H1 (cell line): ENCODE results near the gene TSPEAR. TPM values are rescaled to one million over a fixed set of nuclear protein-coding genes. Genes with fewer than 3 reads are reported as not detected.

ENCODE experiments used
- CTCF ChIA-PET: fragments of 300-600 bp; sonication (Branson Sonifier 250); formaldehyde crosslinking; loops from one replicate; lab custom pipeline; 2021; ENCODE audit not compliant: partially characterized antibody; lab: Charles Lee
- POLR2A ChIA-PET: fragments of 300-600 bp; sonication (Branson Sonifier 250); formaldehyde crosslinking; loops from one replicate; lab custom pipeline; 2021; ENCODE audit warnings: inconsistent platforms; ENCODE audit not compliant: partially characterized antibody; lab: Charles Lee
- DNase-seq, 2 experiments: peaks; one replicate each; pipeline versions ENCODE4 v3.0.0 to v3.0.0-alpha.2; 2010 to 2022; ENCODE audit warnings: low spot score in 2 of 2, low read depth in 1 of 2, mixed read lengths in 1 of 2
- FAIRE-seq: peaks from 2 replicates; lab custom pipeline; 2011; peaks lifted over from hg19 to GRCh38; lab: Jason Lieb, UNC
- H2AFZ ChIP-seq: 2 replicates; pipeline ENCODE4 v1.8.1; 2012; ENCODE audit warnings: low read length, inconsistent platforms
- H2AK5ac ChIP-seq: 2 replicates; pipeline ENCODE4 v1.6.1; 2013; ENCODE audit warnings: low read depth, low read length
- H2BK120ac ChIP-seq: replicated peaks from 2 replicates; pipeline ENCODE3; 2013; ENCODE audit warnings: low read depth, low read length, inconsistent platforms
- H2BK12ac ChIP-seq: 2 replicates; pipeline ENCODE4 v1.6.1; 2013; ENCODE audit warnings: low read depth, low read length
- H2BK15ac ChIP-seq: 2 replicates; pipeline ENCODE4 v1.6.1; 2013; ENCODE audit warnings: low read length
- H2BK20ac ChIP-seq: 2 replicates; pipeline ENCODE4 v1.6.1; 2013; ENCODE audit warnings: low read length
- H2BK5ac ChIP-seq: 2 replicates; pipeline ENCODE4 v1.6.1; 2013; ENCODE audit warnings: low read depth, low read length
- H3K14ac ChIP-seq: 2 replicates; pipeline ENCODE4 v1.6.1; 2013; ENCODE audit warnings: inconsistent platforms; ENCODE audit not compliant: insufficient read length
- H3K18ac ChIP-seq: 2 replicates; pipeline ENCODE4 v1.6.1; 2013; ENCODE audit warnings: low read length; ENCODE audit errors: extremely low read depth
- H3K23ac ChIP-seq: 2 replicates; pipeline ENCODE4 v1.6.1; 2013; ENCODE audit warnings: inconsistent platforms; ENCODE audit not compliant: insufficient read length
- H3K23me2 ChIP-seq: 2 replicates; pipeline ENCODE4 v1.6.1; 2013; ENCODE audit warnings: low read depth, low read length
- H3K27ac ChIP-seq: 2 replicates; pipeline ENCODE4 v1.6.1; 2011; ENCODE audit warnings: low read depth, low read length, inconsistent platforms
- H3K27me3 ChIP-seq, 4 experiments: replicated peaks in 1 of 4; 1 replicate in 1 of 4; 2 replicates in 3 of 4; pipeline versions ENCODE4 v1.6.1 to v1.8.1; 2011 to 2013; ENCODE audit warnings: low read length in 3 of 4, mild to moderate bottlenecking in 3 of 4, inconsistent platforms in 2 of 4, mixed read lengths in 2 of 4, moderate library complexity in 1 of 4; ENCODE audit not compliant: control insufficient read depth in 3 of 4, insufficient read depth in 3 of 4; ENCODE audit errors: extremely low read depth in 1 of 4
- H3K36me3 ChIP-seq, 4 experiments: 2 replicates each; pipeline versions ENCODE4 v1.6.1 to v1.8.1; 2011 to 2013; ENCODE audit warnings: mild to moderate bottlenecking in 4 of 4, low read length in 3 of 4, moderate library complexity in 2 of 4, control low read depth in 1 of 4, inconsistent platforms in 1 of 4; ENCODE audit not compliant: insufficient read depth in 4 of 4, control insufficient read depth in 2 of 4
- H3K4ac ChIP-seq: replicated peaks from 2 replicates; pipeline ENCODE3; 2013; ENCODE audit warnings: low read length, low read depth, mixed read lengths, inconsistent platforms; ENCODE audit not compliant: insufficient read length
- H3K4me1 ChIP-seq, 4 experiments: replicated peaks in 1 of 4; 1 replicate in 1 of 4; 2 replicates in 3 of 4; pipeline versions ENCODE4 v1.6.1 to v1.8.1; 2011 to 2013; ENCODE audit warnings: low read length in 3 of 4, inconsistent platforms in 2 of 4, mixed read lengths in 1 of 4; ENCODE audit not compliant: insufficient read depth in 4 of 4, control insufficient read depth in 3 of 4
- H3K4me2 ChIP-seq, 2 experiments: 2 replicates each; pipeline versions ENCODE4 v1.6.1 to v1.8.1; 2011 to 2013; ENCODE audit warnings: low read depth in 2 of 2, low read length in 2 of 2, control low read depth in 1 of 2, inconsistent platforms in 1 of 2, mild to moderate bottlenecking in 1 of 2; ENCODE audit not compliant: insufficient read depth in 1 of 2
- H3K4me3 ChIP-seq, 4 experiments: fragments of 200-600, 300-600 bp in 1 of 4; sonication (generic), shearing (Covaris generic), sonication (Bioruptor Twin) in 1 of 4; 2 replicates each; pipeline versions ENCODE4 v1.5.1 to v1.8.1; 2011 to 2016; ENCODE audit warnings: low read length in 4 of 4, low read depth in 3 of 4, control low read depth in 2 of 4, inconsistent platforms in 2 of 4, mild to moderate bottlenecking in 2 of 4, mixed read lengths in 1 of 4, moderate library complexity in 1 of 4; ENCODE audit not compliant: insufficient read depth in 2 of 4; ENCODE audit errors: extremely low read depth in 1 of 4
- H3K56ac ChIP-seq: replicated peaks from 2 replicates; pipeline ENCODE3; 2013; ENCODE audit warnings: low read depth, mild to moderate bottlenecking, mixed read lengths, low read length, inconsistent platforms; ENCODE audit not compliant: insufficient read length
- H3K79me1 ChIP-seq: 2 replicates; pipeline ENCODE4 v1.6.1; 2013; ENCODE audit warnings: low read depth, low read length, control low read depth
- H3K79me2 ChIP-seq, 2 experiments: 2 replicates each; pipeline versions ENCODE4 v1.6.1 to v1.8.1; 2012 to 2013; ENCODE audit warnings: low read length in 2 of 2, mild to moderate bottlenecking in 2 of 2, inconsistent platforms in 1 of 2; ENCODE audit not compliant: insufficient read depth in 2 of 2, control insufficient read depth in 1 of 2
- H3K9ac ChIP-seq, 4 experiments: replicated peaks in 1 of 4; 1 replicate in 1 of 4; 2 replicates in 3 of 4; pipeline versions ENCODE4 v1.6.1 to v1.8.1; 2011 to 2013; ENCODE audit warnings: low read depth in 3 of 4, low read length in 3 of 4, control low read depth in 2 of 4, mild to moderate bottlenecking in 2 of 4, moderate library complexity in 2 of 4, inconsistent platforms in 1 of 4; ENCODE audit errors: extremely low read depth in 1 of 4
- H3K9me3 ChIP-seq, 2 experiments: 2 replicates each; pipeline versions ENCODE4 v1.6.1 to v1.8.1; 2012 to 2013; ENCODE audit warnings: mild to moderate bottlenecking in 2 of 2, moderate library complexity in 2 of 2, control low read depth in 1 of 2, inconsistent platforms in 1 of 2, low read depth in 1 of 2, low read length in 1 of 2, mixed read lengths in 1 of 2; ENCODE audit not compliant: insufficient read depth in 2 of 2
- H4K20me1 ChIP-seq, 2 experiments: replicated peaks in 1 of 2; 2 replicates each; pipeline versions ENCODE3 to v1.8.1; 2011 to 2013; ENCODE audit warnings: inconsistent platforms in 2 of 2, low read length in 2 of 2, mild to moderate bottlenecking in 1 of 2; ENCODE audit not compliant: insufficient read depth in 2 of 2, control insufficient read depth in 1 of 2
- H4K5ac ChIP-seq: 2 replicates; pipeline ENCODE4 v1.6.1; 2013; ENCODE audit warnings: low read length, low read depth, mixed read lengths, inconsistent platforms; ENCODE audit not compliant: insufficient read length
- H4K8ac ChIP-seq: 2 replicates; pipeline ENCODE4 v1.8.0; 2013; ENCODE audit warnings: mild to moderate bottlenecking, moderate library complexity, low read length, inconsistent platforms; ENCODE audit not compliant: insufficient read depth; ENCODE audit errors: extremely low read depth
- H4K91ac ChIP-seq: replicated peaks from 2 replicates; pipeline ENCODE3; 2013; ENCODE audit warnings: low read length, mixed read lengths, inconsistent platforms; ENCODE audit not compliant: insufficient read length
- CBX5 ChIP-seq: fragments of 300-800, 300-1000 bp; sonication (generic); IDR thresholded peaks from 2 replicates; pipeline ENCODE4 v1.7.1; 2016; ENCODE audit warnings: antibody characterized with exemption, low read length, low read depth
- CHD1 ChIP-seq: IDR thresholded peaks from 2 replicates; pipeline ENCODE4 v1.6.1; 2012; ENCODE audit warnings: low read depth, low read length, improper control_type of control experiment
- CTCF ChIP-seq, 3 experiments: IDR thresholded peaks; 1 replicate in 2 of 3; 2 replicates in 1 of 3; pipeline versions ENCODE4 v1.5.1 to v1.6.1; 2011; ENCODE audit warnings: low read length in 3 of 3, mild to moderate bottlenecking in 3 of 3, inconsistent platforms in 2 of 3, low read depth in 1 of 3, moderate library complexity in 1 of 3; ENCODE audit not compliant: insufficient read depth in 1 of 3; ENCODE audit errors: control extremely low read depth in 1 of 3
- POLR2AphosphoS5 ChIP-seq: IDR thresholded peaks from 2 replicates; pipeline ENCODE4 v1.6.1; 2011; ENCODE audit warnings: low read depth, low read length
- RFX5 ChIP-seq: IDR thresholded peaks from 2 replicates; pipeline ENCODE4 v1.6.1; 2011; ENCODE audit warnings: low read depth, low read length, improper control_type of control experiment, borderline replicate concordance
- SP1 ChIP-seq: IDR thresholded peaks from 2 replicates; pipeline ENCODE4 v1.6.1; 2011; ENCODE audit warnings: low read depth, low read length
- SP4 ChIP-seq: IDR thresholded peaks from 2 replicates; pipeline ENCODE4 v1.6.1; 2012; ENCODE audit warnings: low read length, inconsistent platforms
- SRF ChIP-seq: IDR thresholded peaks from 2 replicates; pipeline ENCODE4 v1.6.1; 2011; ENCODE audit warnings: mild to moderate bottlenecking, low read depth, low read length, moderate library complexity
- WGBS, 2 experiments: shearing (Covaris generic) in 1 of 2; methylation state at CpG; one replicate each; pipeline versions ENCODE4 v1.1.6 to v1.1.7; 2013 to 2015; ENCODE audit warnings: low lambda C conversion rate in 2 of 2, mixed read lengths in 2 of 2, inconsistent platforms in 1 of 2, low coverage in 1 of 2, missing lambda C conversion rate in 1 of 2; ENCODE audit not compliant: insufficient replicate concordance in 2 of 2, insufficient coverage in 1 of 2, insufficient read length in 1 of 2; ENCODE audit errors: extremely low coverage in 1 of 2, missing lambda C conversion rate in 1 of 2; 5-methylcytosine and 5-hydroxymethylcytosine counted together
- polyA plus RNA-seq, 7 experiments: library from polyadenylated mRNA; depleted of rRNA in 3 of 7; stranded (reverse) in 5 of 7; unstranded in 2 of 7; fragments of >200 nt in 5 of 7; fragments of 200-250 nt in 2 of 7; gene quantifications; 1 replicate in 5 of 7; 2 replicates in 1 of 7; 4 replicates in 1 of 7; pipeline versions ENCODE4 v1.2.1 to v1.2.3, GENCODE V29; 2011 to 2013; ENCODE audit warnings: missing spikeins in 2 of 7, mixed read lengths in 2 of 7
- total RNA-seq: library from RNA; stranded (reverse); fragmentation: NEBNext Ultra II Directional; extraction: Animal tissue kit (Norgen Biotek cat#: 25700); gene quantifications from 2 replicates; pipeline ENCODE4 v1.2.1, GENCODE V29; 2021

Gene TSPEAR
- total and polyA plus RNA-seq, 2 of the 8 experiments (the other 6 are each of a cell fraction or from before 2014, with no cell fraction given): 0.58 to 0.89 TPM

- Histone ChIP-seq H4K8ac (no peak overlapping the region; the same call in 1 of the 2 replicates), H3K36me3 (no peaks in the 10 kb centered on the region), H3K4me2 (no peak overlapping the region), H3K23me2 (peaks cover 11% of the 10 kb centered on the region; the same call in 1 of the 2 replicates), H2AFZ (no peak overlapping the region), H3K27ac (no peak overlapping the region), H2BK20ac (no peak overlapping the region), H2BK15ac (no peak overlapping the region), H3K4me1 (peaks cover 0 to 3% (median 0%) of the 10 kb centered on the region in 4 experiments; a peak in 1 of 7 replicates), H4K5ac (no peak overlapping the region), H2BK5ac (no peak overlapping the region), H2BK120ac (no peak overlapping the region), H3K56ac (no peak overlapping the region), H3K14ac (no peak overlapping the region), H3K23ac (no peak overlapping the region), H3K18ac (no peak overlapping the region), H2AK5ac (no peak overlapping the region), H3K4ac (no peak overlapping the region), H3K79me1 (no peaks in the 10 kb centered on the region), H3K4me3 (no peak overlapping the region), H4K91ac (no peak overlapping the region), H3K79me2 (no peaks in the 10 kb centered on the region), H3K9me3 (peaks cover 0 to 8% of the 10 kb centered on the region in 2 experiments; a peak in 1 of 4 replicates), H2BK12ac (no peak overlapping the region), H4K20me1 (peaks cover 0 to 2% of the 10 kb centered on the region in 2 experiments), H3K27me3 (peaks cover 0 to 3% (median 0%) of the 10 kb centered on the region in 4 experiments; a peak in 1 of 7 replicates), H3K9ac (no peak overlapping the region)
- TF ChIP-seq CBX5: no peak
- no peak for TF ChIP-seq CTCF (IDR thresholded peaks at IDR 0.05; ENCODE audit: control extremely low read depth in 1 of 3, insufficient read depth in 1 of 3, low read depth in 1 of 3, low read length in 3 of 3)
- no peak for TF ChIP-seq SP4
- no peak for TF ChIP-seq RFX5
- TF ChIP-seq POLR2AphosphoS5: no peak
- no peak for TF ChIP-seq SRF
- TF ChIP-seq CHD1: no peak
- no peak for TF ChIP-seq SP1
- CTCF ChIA-PET: interaction anchor here (1.2 to 1.5 kb wide), 2 partner anchors 220 to 264 kb away, joined by 4 to 5 read pairs; no protein-coding TSS in a partner anchor
- FAIRE-seq (no peak), DNase-seq (no peak)
- 95% methylated on average over 17 of the region's 17 CpGs; no CpG with 5 or more reads in 1 of the 2 experiments for WGBS, 2 experiments
- POLR2A ChIA-PET: no interaction called here
These were observed 182.4 kb downstream of the TSPEAR start for GRCh38 chr21:44529011-44529421.
